HG02884 (cell line): ENCODE data around the gene LGALS4.
A peak's percentile ranks its signal among the peaks of the same experiment; 100 is the strongest.
"Not testable (repeated sequence)": the region's sequence is repeated elsewhere in the genome, so short reads cannot be mapped to it uniquely, and the experiment has no call there.

Experiments
- ATAC-seq: cut with Tn5 transposase; IDR thresholded peaks from one replicate; pipeline ENCODE4 v1.9.1; 2021; ENCODE audit warnings: mild to moderate bottlenecking, moderate library complexity; ENCODE audit not compliant: unreplicated experiment

Gene LGALS4

GRCh38 chr19:38812841-38813320 lies at the start of gene LGALS4:
LGALS4 (minus strand) TSS chr19:38812945; CDS start chr19:38812886, 59 bp downstream.
- no peak for ATAC-seq

GRCh38 chr19:38861368-38861767 lies 48.6 kb upstream of the LGALS4 start:
- no peak for ATAC-seq

- ATAC-seq: not testable (repeated sequence)
These were observed 47.0 kb upstream of the LGALS4 start for GRCh38 chr19:38859631-38860204.

- ATAC-seq: no peak
These were observed 44.1 kb upstream of the LGALS4 start for GRCh38 chr19:38856813-38857212.

- not testable (repeated sequence) for ATAC-seq
These were observed 43.0 kb upstream of the LGALS4 start for GRCh38 chr19:38855751-38856150.

- ATAC-seq: not testable (repeated sequence)
These were observed 42.2 kb upstream of the LGALS4 start for GRCh38 chr19:38854961-38855360.

GRCh38 chr19:38853214-38853613 lies 40.5 kb upstream of the LGALS4 start:
- no peak for ATAC-seq

- no peak for ATAC-seq
These were observed 39.7 kb upstream of the LGALS4 start for GRCh38 chr19:38852231-38853044.

GRCh38 chr19:38851622-38852230 lies 39.0 kb upstream of the LGALS4 start:
- no peak for ATAC-seq

- ATAC-seq: no peak
These were observed 38.4 kb upstream of the LGALS4 start for GRCh38 chr19:38850976-38851621.

GRCh38 chr19:38850436-38850975 lies 37.8 kb upstream of the LGALS4 start:
- peak; percentile 61 for ATAC-seq

GRCh38 chr19:38849860-38850435 lies 37.2 kb upstream of the LGALS4 start, which contains the start of gene HNRNPL:
HNRNPL (minus strand) TSS chr19:38849986; CDS start chr19:38849966, 20 bp downstream.
- ATAC-seq: peak; percentile 49

GRCh38 chr19:38849147-38849859 lies 36.6 kb upstream of the LGALS4 start:
- ATAC-seq: peak; percentile 19

GRCh38 chr19:38848299-38849146 lies 35.8 kb upstream of the LGALS4 start:
- no peak for ATAC-seq

- ATAC-seq: no peak
These were observed 33.4 kb upstream of the LGALS4 start for GRCh38 chr19:38846097-38846496.

GRCh38 chr19:38845374-38846024 lies 32.8 kb upstream of the LGALS4 start:
- ATAC-seq: no peak

GRCh38 chr19:38844093-38844686 lies 31.4 kb upstream of the LGALS4 start:
- ATAC-seq: no peak

- ATAC-seq: no peak
These were observed 30.5 kb upstream of the LGALS4 start for GRCh38 chr19:38843175-38843758.
